A172 (cell line): Measurements from ENCODE around the gene RNF213. TPM values are rescaled to one million over a fixed set of nuclear protein-coding genes. Genes with fewer than 3 reads are reported as not detected.
"Not testable (repeated sequence)": the region's sequence is repeated elsewhere in the genome, so short reads cannot be mapped to it uniquely, and the experiment has no call there.

ENCODE experiments used
- DNase-seq: peaks from one replicate; pipeline ENCODE4 v3.0.0-alpha.2; 2015; ENCODE audit warnings: low spot score
- total RNA-seq: library from RNA; depleted of rRNA; stranded (reverse); fragments of >200 nt; shearing (Covaris generic); gene quantifications from 2 replicates; pipeline ENCODE4 v1.2.3, GENCODE V29; 2014

Gene RNF213
- total RNA-seq, 1 experiment from 2014 or later: 66.2 TPM

- no peak for DNase-seq
These were observed 7.8 kb downstream of the RNF213 start for GRCh38 chr17:80268427-80268826.

DNA sequence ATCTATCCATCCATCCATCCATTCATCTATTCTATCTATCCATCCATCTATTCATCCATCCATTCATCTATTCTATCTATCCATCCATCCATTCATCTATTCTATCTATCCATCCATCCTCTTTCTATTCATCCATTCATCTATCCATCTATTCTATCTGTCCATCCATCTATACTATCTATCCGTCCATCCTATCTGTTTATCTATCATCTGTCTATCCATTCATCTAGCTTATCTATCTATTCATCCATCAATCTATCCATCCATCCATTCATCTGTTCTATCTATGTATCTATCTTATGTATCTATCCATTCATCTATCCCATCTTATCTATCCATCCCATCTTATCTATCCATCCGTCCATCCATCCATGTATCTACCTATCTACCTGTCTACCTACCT, 8.8 kb downstream of the RNF213 start:
- DNase-seq: no peak

- DNase-seq: no peak
These were observed 9.5 kb downstream of the RNF213 start for GRCh38 chr17:80270104-80270503.

- peak; percentile 21 for DNase-seq
These were observed 10.2 kb downstream of the RNF213 start for GRCh38 chr17:80270836-80271235.

- DNase-seq: no peak
These were observed 11.7 kb downstream of the RNF213 start for GRCh38 chr17:80272366-80272765.

- no peak for DNase-seq
These were observed 13.7 kb downstream of the RNF213 start for GRCh38 chr17:80274331-80274730.

DNA sequence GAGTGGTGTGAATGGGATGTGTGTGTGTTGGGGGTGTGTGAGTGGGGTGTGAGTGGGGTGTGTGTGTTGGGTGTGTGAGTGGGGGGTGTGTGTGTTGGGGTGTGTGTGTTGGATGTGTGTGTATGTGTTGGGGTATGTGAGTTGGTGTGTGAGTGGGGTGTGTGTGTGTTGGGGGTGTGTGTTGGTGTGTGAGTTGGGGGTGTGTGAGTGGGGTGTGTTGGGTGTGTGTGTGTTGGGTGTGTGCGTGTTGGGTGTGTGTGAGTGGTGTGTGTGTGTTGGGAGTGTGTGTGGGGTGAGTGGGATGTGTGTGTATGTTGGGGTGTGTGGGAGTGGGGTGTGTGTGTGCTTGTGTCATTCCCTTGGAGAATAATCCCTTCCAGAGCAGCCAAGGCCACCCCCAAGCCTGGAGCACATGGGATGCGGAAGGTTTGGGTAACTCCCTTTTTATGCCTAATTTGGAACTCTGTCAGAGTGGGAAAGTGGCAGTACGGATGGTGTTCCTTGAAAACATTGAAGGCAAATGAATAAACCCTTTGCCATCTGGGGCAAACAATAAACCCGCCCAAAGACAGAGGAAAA, 14.3 kb downstream of the RNF213 start:
- no peak for DNase-seq

- DNase-seq: not testable (repeated sequence)
These were observed 15.2 kb downstream of the RNF213 start for GRCh38 chr17:80275857-80276256.

DNA sequence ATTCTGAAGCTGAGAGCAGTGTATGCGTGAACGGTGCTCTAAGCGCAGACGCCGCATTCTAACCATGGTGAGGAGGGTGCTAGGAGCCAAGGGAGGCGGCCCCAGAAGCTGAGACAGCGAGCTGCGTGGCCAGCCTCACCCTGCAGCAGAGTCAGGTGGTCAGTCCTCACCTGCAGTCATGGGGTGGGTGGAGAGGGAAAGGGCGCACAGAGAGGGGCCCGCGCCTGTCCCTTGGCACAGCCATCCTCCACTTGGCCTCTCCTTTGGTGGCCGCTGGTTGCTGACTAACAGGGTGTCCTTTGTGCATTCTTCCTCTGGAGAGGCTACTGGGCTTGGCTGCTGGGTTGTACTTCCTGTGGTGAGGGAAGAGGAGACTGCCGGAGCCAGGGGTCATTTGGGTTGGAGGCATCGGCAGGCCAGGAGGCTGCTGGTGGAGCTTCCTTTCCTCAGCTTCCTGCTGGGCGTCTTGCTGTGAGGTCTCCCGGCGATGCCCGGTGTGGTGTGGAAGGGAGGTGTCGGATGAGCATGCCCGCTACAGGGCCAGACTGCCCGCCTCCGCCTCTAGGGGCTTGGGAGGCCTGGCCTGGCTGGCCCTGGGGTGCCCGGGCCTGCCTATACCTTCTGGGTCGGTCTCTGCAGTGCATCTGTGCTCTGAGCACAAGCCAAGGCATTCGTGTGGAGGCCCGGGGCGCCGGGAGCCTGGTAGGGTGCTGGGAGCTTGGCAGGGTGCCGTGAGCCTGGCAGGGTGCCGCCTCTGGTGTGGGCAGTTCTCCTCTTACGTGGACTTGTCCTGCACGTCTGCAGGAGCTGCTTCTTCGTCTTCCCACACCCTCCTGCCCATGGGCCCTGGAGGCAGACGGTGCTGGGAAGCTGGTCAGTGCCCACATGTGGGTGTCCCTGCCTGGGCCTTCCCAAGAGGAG, 17.4 kb downstream of the RNF213 start:
- peak; percentile 88 for DNase-seq

- DNase-seq: peak; percentile 32
These were observed 19.2 kb downstream of the RNF213 start for GRCh38 chr17:80279895-80280294.

GRCh38 chr17:80281516-80281915, 20.9 kb downstream of the RNF213 start:
- no peak for DNase-seq

DNA sequence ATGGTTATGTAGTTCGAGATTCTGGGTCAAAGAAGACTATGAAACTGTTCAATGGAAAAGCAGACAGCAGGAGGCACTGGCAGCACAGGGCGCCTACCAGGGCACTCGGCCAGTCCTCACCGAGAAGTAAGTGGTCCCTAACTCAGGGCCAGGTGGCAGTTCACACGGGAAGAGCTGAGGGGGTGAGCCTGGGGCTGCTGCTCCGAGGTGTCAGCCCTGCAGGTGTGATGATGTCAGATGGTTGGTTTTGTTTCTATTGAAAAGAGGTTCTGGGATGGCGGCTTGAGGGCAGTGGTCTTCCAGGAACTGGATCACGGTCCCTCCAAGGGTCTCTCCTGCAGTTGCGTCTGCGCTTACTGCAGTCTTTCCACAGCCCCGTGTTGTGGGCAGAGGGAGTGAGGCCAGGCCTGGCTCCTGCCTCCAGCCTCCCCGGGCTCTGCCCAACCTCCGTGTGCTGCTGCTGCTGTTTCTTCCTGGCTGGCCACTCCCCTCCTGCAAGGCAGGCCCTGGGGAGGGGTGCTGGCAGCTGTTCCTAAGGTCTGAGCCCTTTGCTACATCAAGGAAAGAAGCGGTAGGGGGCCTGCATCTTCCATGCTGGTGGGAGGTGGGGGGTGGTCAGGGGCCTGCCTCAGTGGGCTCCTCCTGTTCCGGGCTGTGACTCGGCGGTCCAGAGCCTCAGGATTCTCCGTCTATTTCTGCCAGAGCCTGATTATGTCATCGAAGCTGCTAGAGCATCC, 22.6 kb downstream of the RNF213 start:
- no peak for DNase-seq

GRCh38 chr17:80284631-80285030, 24.0 kb downstream of the RNF213 start:
- no peak for DNase-seq

DNA sequence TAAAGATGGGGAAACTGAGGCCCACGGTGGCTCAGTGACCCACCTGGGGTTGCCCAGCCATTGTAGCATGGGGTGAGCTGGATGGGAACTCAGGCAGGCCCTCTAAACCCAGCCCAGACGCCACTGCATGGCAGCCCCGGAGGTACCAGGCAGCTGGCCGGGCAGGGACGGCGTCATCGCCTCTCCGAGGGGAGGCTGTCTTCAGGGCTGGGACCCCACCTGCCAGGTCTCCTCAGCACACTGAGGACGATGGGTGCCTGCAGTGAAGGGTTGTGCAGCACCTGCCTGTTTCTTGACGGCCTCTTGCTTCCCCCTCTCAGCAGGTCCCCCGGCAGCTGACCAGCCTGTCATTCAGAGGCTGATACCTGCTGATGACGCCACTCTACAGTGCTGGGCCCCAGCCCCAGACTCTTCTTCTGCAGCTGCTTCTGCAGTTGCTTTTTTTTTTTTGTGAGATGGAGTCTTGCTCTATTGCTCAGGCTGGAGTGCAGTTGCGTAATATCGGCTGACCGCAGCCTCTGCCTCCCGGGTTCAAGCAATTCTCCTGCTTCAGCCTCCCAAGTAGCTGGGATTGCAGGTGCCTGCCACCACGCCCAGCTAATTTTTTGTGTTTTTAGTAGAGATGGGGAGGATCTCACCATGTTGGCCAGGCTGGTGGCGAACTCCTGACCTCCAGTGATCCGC, 24.7 kb downstream of the RNF213 start:
- DNase-seq: no peak

GRCh38 chr17:80286638-80286960, 25.9 kb downstream of the RNF213 start:
- no peak for DNase-seq

DNA sequence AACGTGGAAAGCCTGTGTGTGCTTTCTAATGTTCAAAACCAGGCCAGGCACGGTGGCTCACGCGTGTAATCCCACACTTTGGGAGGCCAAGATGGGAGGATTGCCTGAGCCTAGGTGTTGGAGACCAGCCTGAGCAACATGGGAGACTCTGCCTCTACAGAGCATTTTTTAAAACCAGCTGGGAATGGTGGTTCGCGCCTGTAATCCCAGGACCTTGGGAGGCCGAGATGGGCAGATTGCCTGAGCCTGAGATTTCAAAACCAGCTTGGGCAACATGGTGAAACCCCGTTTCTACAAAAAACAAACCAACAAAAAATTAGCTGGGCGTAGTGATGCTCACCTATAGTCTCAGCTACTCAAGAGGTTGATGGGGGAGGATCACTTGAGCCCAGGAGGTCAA, 26.4 kb downstream of the RNF213 start:
- no peak for DNase-seq

GRCh38 chr17:80287806-80288567, 27.3 kb downstream of the RNF213 start:
- DNase-seq: no peak

DNA sequence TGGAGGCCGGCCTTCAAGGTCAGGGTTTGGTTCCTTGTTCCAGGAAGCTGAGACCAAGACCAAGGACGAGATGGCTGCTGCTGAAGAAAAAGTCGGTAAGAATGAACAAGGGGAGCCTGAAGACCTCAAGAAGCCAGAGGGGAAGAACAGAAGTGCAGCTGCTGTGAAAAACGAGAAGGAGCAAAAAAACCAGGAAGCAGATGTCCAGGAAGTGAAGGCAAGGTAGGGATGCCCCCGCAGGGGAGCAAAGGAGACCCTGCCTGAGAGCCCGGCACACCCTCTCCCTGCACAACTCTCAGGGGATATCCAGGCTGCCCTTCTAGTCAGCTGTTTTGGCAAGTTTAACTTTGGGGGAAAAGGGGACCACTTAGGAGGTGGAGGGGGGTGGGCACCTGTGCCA, 29.0 kb downstream of the RNF213 start:
- no peak for DNase-seq

- no peak for DNase-seq
These were observed 29.5 kb downstream of the RNF213 start for GRCh38 chr17:80290156-80290555.

- DNase-seq: no peak
These were observed 30.6 kb downstream of the RNF213 start for GRCh38 chr17:80291260-80291659.

DNA sequence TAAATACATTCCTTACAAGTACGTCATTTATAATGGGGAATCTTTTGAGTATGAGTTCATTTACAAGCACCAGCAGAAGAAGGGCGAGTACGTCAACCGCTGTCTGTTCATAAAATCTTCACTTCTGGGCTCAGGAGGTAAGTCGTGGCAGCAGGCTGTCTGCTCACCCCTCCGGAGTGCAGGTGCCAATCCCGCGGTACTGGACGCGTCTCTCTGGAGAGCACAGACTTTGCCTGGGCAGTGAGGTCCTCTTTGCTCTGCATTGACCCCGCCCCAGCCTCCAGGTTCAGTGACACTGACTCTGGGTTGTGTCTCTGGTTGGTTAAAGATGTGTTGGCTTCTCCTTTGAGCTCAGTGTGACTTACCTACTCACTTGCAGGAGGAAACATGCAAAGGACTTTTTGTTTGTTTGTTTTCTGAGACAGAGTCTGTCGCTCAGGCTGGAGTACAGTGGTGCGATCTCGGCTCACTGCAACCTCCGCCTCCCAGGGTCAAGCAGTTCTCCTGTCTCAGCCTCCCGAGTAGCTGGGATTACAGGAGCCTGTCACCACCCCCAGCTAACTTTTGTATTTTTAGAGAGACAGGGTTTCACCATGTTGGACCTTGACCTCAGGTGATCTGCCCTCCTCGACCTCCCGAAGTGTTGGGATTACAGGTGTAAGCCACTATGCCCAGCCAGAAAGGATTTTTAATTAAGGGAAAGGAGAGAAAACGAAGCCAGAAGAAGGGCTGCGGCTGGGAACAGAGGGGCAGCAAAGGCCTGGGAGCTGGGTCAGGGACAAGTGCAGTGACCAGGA, 31.2 kb downstream of the RNF213 start:
- DNase-seq: no peak
